Activated CD8-positive, alpha-beta memory T cell treated with anti-CD3 and anti-CD28 coated beads, Interleukin-2, amount 50 U/mL, for 1 hour (primary cell): ENCODE data around the gene SDHA.
"Not testable (repeated sequence)": the region's sequence is repeated elsewhere in the genome, so short reads cannot be mapped to it uniquely, and the experiment has no call there.

Source experiments
- DNase-seq: peaks from one replicate; pipeline ENCODE4 v3.0.0-alpha.2; 2020; ENCODE audit errors: extremely low read depth

Gene SDHA

GRCh38 chr5:186091-187041 is 31.8 kb upstream of the SDHA start:
- DNase-seq: no peak

GRCh38 chr5:187042-187431 is 31.1 kb upstream of the SDHA start:
- no peak for DNase-seq

- no peak for DNase-seq
These were observed 30.3 kb upstream of the SDHA start for GRCh38 chr5:187617-188451.

GRCh38 chr5:188488-189481 is 29.3 kb upstream of the SDHA start:
- DNase-seq: peak; percentile 50

GRCh38 chr5:189486-189885 is 28.6 kb upstream of the SDHA start:
- no peak for DNase-seq

- no peak for DNase-seq
These were observed 28.1 kb upstream of the SDHA start for GRCh38 chr5:189976-190365.

- no peak for DNase-seq
These were observed 27.6 kb upstream of the SDHA start for GRCh38 chr5:190366-191035.

GRCh38 chr5:191036-191948 is 26.8 kb upstream of the SDHA start, which contains the start of gene LRRC14B:
TSS of gene LRRC14B (plus strand) at chr5:191495. CDS start at chr5:191539, 44 bp downstream.
- no peak for DNase-seq

GRCh38 chr5:191949-192690 is 26.0 kb upstream of the SDHA start:
- DNase-seq: no peak

GRCh38 chr5:192691-192969 is 25.5 kb upstream of the SDHA start:
- no peak for DNase-seq

- no peak for DNase-seq
These were observed 24.9 kb upstream of the SDHA start for GRCh38 chr5:192970-193831.

GRCh38 chr5:194102-194501 is 24.0 kb upstream of the SDHA start:
- DNase-seq: no peak

GRCh38 chr5:194603-195209 is 23.4 kb upstream of the SDHA start:
- DNase-seq: no peak

GRCh38 chr5:195401-196160 is 22.5 kb upstream of the SDHA start:
- DNase-seq: no peak

- no peak for DNase-seq
These were observed 21.8 kb upstream of the SDHA start for GRCh38 chr5:196350-196749.

- not testable (repeated sequence) for DNase-seq
These were observed 21.1 kb upstream of the SDHA start for GRCh38 chr5:197031-197430.

GRCh38 chr5:197892-198489 is 20.1 kb upstream of the SDHA start:
- no peak for DNase-seq
